ENCODE results near the gene GRIK4.

GRCh38 chr11:120489799-120490198 is 21.7 kb upstream of the GRIK4 start:
- no peak for TF ChIP-seq POLR2A (IDR thresholded peaks at IDR 0.05; ENCODE audit: low read depth, low read length)
- no peak for TF ChIP-seq TAF1 (IDR thresholded peaks at IDR 0.05; ENCODE audit: borderline replicate concordance, low read depth, low read length)

All from GM12892 (cell line).